Measurements from ENCODE around the gene MCM10.
A peak's percentile ranks its signal among the peaks of the same experiment; 100 is the strongest.

The MCM10 gene

DNA sequence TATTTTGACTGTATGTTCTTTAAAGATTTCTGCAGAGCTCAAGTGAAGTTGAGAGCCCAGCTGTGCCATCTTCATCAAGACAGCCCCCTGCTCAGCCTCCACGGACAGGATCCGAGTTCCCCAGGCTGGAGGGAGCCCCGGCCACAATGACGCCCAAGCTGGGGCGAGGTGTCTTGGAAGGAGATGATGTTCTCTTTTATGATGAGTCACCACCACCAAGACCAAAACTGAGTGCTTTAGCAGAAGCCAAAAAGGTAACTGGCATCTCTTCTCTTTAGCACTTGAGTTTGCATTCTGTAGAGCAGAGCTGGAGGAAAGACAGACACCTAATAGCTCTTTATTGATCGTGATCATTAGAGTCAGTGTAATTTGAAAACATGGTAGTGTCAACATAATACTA lies 33.7 kb downstream of the MCM10 start:
- no peak for DNase-seq
- WGBS (ENCODE audit: extremely low coverage, insufficient coverage, insufficient read length), result no CpG with 5 or more reads among the region's 6 CpGs
- Histone ChIP-seq H3K4ac (ENCODE audit: low read depth, low read length) (no peak overlapping the region), H2BK120ac (ENCODE audit: insufficient read depth, low read length, poor library complexity) (no peak overlapping the region), H3K14ac (ENCODE audit: low read length) (no peak overlapping the region), H3K4me2 (ENCODE audit: low read length) (no peak overlapping the region), H3K79me2 (ENCODE audit: control insufficient read depth, insufficient read depth, low read length, poor library complexity) (no peaks in the 10 kb centered on the region), H3K4me3 (ENCODE audit: low read depth, low read length) (no peak overlapping the region), H4K8ac (ENCODE audit: low read depth, low read length) (no peak overlapping the region), H2AFZ (ENCODE audit: insufficient read depth, low read length, poor library complexity) (no peak overlapping the region), H3K27me3 (ENCODE audit: insufficient read depth, low read length) (no peaks in the 10 kb centered on the region), H2BK5ac (ENCODE audit: low read depth, low read length, poor library complexity) (no peak overlapping the region), H3K27ac (ENCODE audit: low read depth, low read length) (no peak overlapping the region), H3K18ac (ENCODE audit: low read length) (no peak overlapping the region), H3K9ac (ENCODE audit: low read length) (no peak overlapping the region), H3K36me3 (ENCODE audit: control insufficient read depth in 1 of 2, insufficient read depth in 2 of 2, low read length in 2 of 2) (peaks cover 33 to 50% of the 10 kb centered on the region in 2 experiments), H3K9me3 (ENCODE audit: insufficient read depth, low read depth, low read length) (no peaks in the 10 kb centered on the region), H4K12ac (ENCODE audit: low read depth, low read length) (no peak overlapping the region), H3K23ac (ENCODE audit: low read length) (no peak overlapping the region), H4K91ac (ENCODE audit: low read depth, low read length) (no peak overlapping the region), H2BK12ac (ENCODE audit: low read length) (no peak overlapping the region), H3K79me1 (ENCODE audit: low read length) (no peaks in the 10 kb centered on the region), H2AK5ac (ENCODE audit: low read length) (no peak overlapping the region), H3K4me1 (ENCODE audit: control insufficient read depth in 1 of 2, insufficient read depth in 2 of 2, low read length in 2 of 2) (no peaks in the 10 kb centered on the region)

- no peaks in the 10 kb centered on the region for H3K79me1 ChIP-seq (ENCODE audit: low read length)
- no peak overlapping the region for H2BK120ac ChIP-seq (ENCODE audit: insufficient read depth, low read length, poor library complexity)
- H2BK12ac ChIP-seq (ENCODE audit: low read length), result no peak overlapping the region
- H3K9ac ChIP-seq (ENCODE audit: low read length), result no peak overlapping the region
- H3K14ac ChIP-seq (ENCODE audit: low read length), result no peak overlapping the region
- DNase-seq, result peak in 1 of 2 donors; percentile 52
- no peak overlapping the region for H3K4ac ChIP-seq (ENCODE audit: low read depth, low read length)
- H3K27me3 ChIP-seq (ENCODE audit: insufficient read depth, low read length), result no peaks in the 10 kb centered on the region
- H3K4me1 ChIP-seq (ENCODE audit: control insufficient read depth in 1 of 2, insufficient read depth in 2 of 2, low read length in 2 of 2), result no peaks in the 10 kb centered on the region
- no peak overlapping the region for H3K4me3 ChIP-seq (ENCODE audit: low read depth, low read length)
- no peaks in the 10 kb centered on the region for H3K9me3 ChIP-seq (ENCODE audit: insufficient read depth, low read depth, low read length)
- no peak overlapping the region for H2AK5ac ChIP-seq (ENCODE audit: low read length)
- no peak overlapping the region for H4K91ac ChIP-seq (ENCODE audit: low read depth, low read length)
- H3K4me2 ChIP-seq (ENCODE audit: low read length), result no peak overlapping the region
- WGBS (ENCODE audit: extremely low coverage, insufficient coverage, insufficient read length), result no CpG with 5 or more reads among the region's 6 CpGs
- no peak overlapping the region for H2AFZ ChIP-seq (ENCODE audit: insufficient read depth, low read length, poor library complexity)
- no peak overlapping the region for H4K12ac ChIP-seq (ENCODE audit: low read depth, low read length)
- no peak overlapping the region for H3K18ac ChIP-seq (ENCODE audit: low read length)
- no peak overlapping the region for H3K27ac ChIP-seq (ENCODE audit: low read depth, low read length)
- H2BK5ac ChIP-seq (ENCODE audit: low read depth, low read length, poor library complexity), result no peak overlapping the region
- no peak overlapping the region for H4K8ac ChIP-seq (ENCODE audit: low read depth, low read length)
- H3K36me3 ChIP-seq (ENCODE audit: control insufficient read depth in 1 of 2, insufficient read depth in 2 of 2, low read length in 2 of 2), result peaks cover 32 to 56% of the 10 kb centered on the region in 2 experiments
- H3K23ac ChIP-seq (ENCODE audit: low read length), result no peak overlapping the region
- no peaks in the 10 kb centered on the region for H3K79me2 ChIP-seq (ENCODE audit: control insufficient read depth, insufficient read depth, low read length, poor library complexity)
Measured at GRCh38 chr10:13201132-13201531, 39.8 kb downstream of the MCM10 start.

DNA sequence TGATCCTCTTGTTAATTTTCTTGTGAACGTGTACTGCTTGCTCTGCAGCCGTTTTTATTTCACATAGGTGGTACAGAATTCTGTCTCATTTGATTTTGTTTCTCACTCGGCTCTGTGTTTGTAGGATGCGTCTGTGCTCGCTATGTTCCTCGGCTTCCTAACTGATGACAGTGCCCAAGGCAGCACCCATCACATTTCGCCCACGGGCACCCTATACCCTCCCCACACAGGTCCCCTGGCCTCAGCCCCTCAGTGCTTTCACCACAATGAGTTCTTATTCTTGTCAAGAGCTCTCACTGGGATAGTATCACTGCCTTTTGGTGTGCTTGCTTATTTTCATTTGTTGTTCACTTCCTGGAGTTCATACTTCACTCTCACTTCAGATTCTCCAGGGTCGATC lies 44.7 kb downstream of the MCM10 start:
- Histone ChIP-seq H2AFZ (ENCODE audit: insufficient read depth, low read length, poor library complexity) (no peak overlapping the region), H3K4ac (ENCODE audit: low read depth, low read length) (no peak overlapping the region), H3K4me1 (ENCODE audit: control insufficient read depth in 1 of 2, insufficient read depth in 2 of 2, low read length in 2 of 2) (no peaks in the 10 kb centered on the region), H3K18ac (ENCODE audit: low read length) (no peak overlapping the region), H3K27me3 (ENCODE audit: insufficient read depth, low read length) (no peaks in the 10 kb centered on the region), H3K14ac (ENCODE audit: low read length) (no peak overlapping the region), H4K12ac (ENCODE audit: low read depth, low read length) (no peak overlapping the region), H3K9me3 (ENCODE audit: insufficient read depth, low read depth, low read length) (no peaks in the 10 kb centered on the region), H3K79me2 (ENCODE audit: control insufficient read depth, insufficient read depth, low read length, poor library complexity) (no peaks in the 10 kb centered on the region), H3K79me1 (ENCODE audit: low read length) (no peaks in the 10 kb centered on the region), H3K4me2 (ENCODE audit: low read length) (no peak overlapping the region), H4K91ac (ENCODE audit: low read depth, low read length) (no peak overlapping the region), H2AK5ac (ENCODE audit: low read length) (no peak overlapping the region), H3K27ac (ENCODE audit: low read depth, low read length) (no peak overlapping the region), H2BK120ac (ENCODE audit: insufficient read depth, low read length, poor library complexity) (no peak overlapping the region), H2BK5ac (ENCODE audit: low read depth, low read length, poor library complexity) (no peak overlapping the region), H3K9ac (ENCODE audit: low read length) (no peak overlapping the region), H2BK12ac (ENCODE audit: low read length) (no peak overlapping the region), H3K23ac (ENCODE audit: low read length) (no peak overlapping the region), H3K4me3 (ENCODE audit: low read depth, low read length) (no peak overlapping the region), H3K36me3 (ENCODE audit: control insufficient read depth in 1 of 2, insufficient read depth in 2 of 2, low read length in 2 of 2) (peaks cover 20 to 50% of the 10 kb centered on the region in 2 experiments), H4K8ac (ENCODE audit: low read depth, low read length) (no peak overlapping the region)
- WGBS (ENCODE audit: extremely low coverage, insufficient coverage, insufficient read length), result no CpG with 5 or more reads among the region's 9 CpGs
- no peak for DNase-seq

- H3K36me3 ChIP-seq (ENCODE audit: control insufficient read depth in 1 of 2, insufficient read depth in 2 of 2, low read length in 2 of 2), result peaks cover 15 to 43% of the 10 kb centered on the region in 2 experiments
- H2AK5ac ChIP-seq (ENCODE audit: low read length), result no peak overlapping the region
- no peak overlapping the region for H4K91ac ChIP-seq (ENCODE audit: low read depth, low read length)
- no peak overlapping the region for H4K12ac ChIP-seq (ENCODE audit: low read depth, low read length)
- no peak overlapping the region for H2BK12ac ChIP-seq (ENCODE audit: low read length)
- no peak overlapping the region for H3K14ac ChIP-seq (ENCODE audit: low read length)
- H2AFZ ChIP-seq (ENCODE audit: insufficient read depth, low read length, poor library complexity), result no peak overlapping the region
- H3K18ac ChIP-seq (ENCODE audit: low read length), result no peak overlapping the region
- no peaks in the 10 kb centered on the region for H3K79me1 ChIP-seq (ENCODE audit: low read length)
- no peaks in the 10 kb centered on the region for H3K79me2 ChIP-seq (ENCODE audit: control insufficient read depth, insufficient read depth, low read length, poor library complexity)
- no CpG with 5 or more reads among the region's 5 CpGs for WGBS (ENCODE audit: extremely low coverage, insufficient coverage, insufficient read length)
- no peak overlapping the region for H4K8ac ChIP-seq (ENCODE audit: low read depth, low read length)
- H3K9me3 ChIP-seq (ENCODE audit: insufficient read depth, low read depth, low read length), result no peaks in the 10 kb centered on the region
- peak in 1 of 2 donors; percentile 64 for DNase-seq
- H3K4me2 ChIP-seq (ENCODE audit: low read length), result no peak overlapping the region
- H3K4me3 ChIP-seq (ENCODE audit: low read depth, low read length), result no peak overlapping the region
- H3K27ac ChIP-seq (ENCODE audit: low read depth, low read length), result no peak overlapping the region
- no peak overlapping the region for H3K9ac ChIP-seq (ENCODE audit: low read length)
- H3K27me3 ChIP-seq (ENCODE audit: insufficient read depth, low read length), result no peaks in the 10 kb centered on the region
- no peak overlapping the region for H3K23ac ChIP-seq (ENCODE audit: low read length)
- no peaks in the 10 kb centered on the region for H3K4me1 ChIP-seq (ENCODE audit: control insufficient read depth in 1 of 2, insufficient read depth in 2 of 2, low read length in 2 of 2)
- H3K4ac ChIP-seq (ENCODE audit: low read depth, low read length), result no peak overlapping the region
- H2BK5ac ChIP-seq (ENCODE audit: low read depth, low read length, poor library complexity), result no peak overlapping the region
- H2BK120ac ChIP-seq (ENCODE audit: insufficient read depth, low read length, poor library complexity), result no peak overlapping the region
Measured at GRCh38 chr10:13206546-13207443, 45.4 kb downstream of the MCM10 start.

All from trophoblast cell (in vitro differentiated cells and primary cell).